Inflammatory macrophage treated with lipopolysaccharide for 1 hour (primary cell): ENCODE results near the gene JMJD4.

ENCODE experiments used
- DNase-seq, 2 donors: peaks; one replicate each; pipeline ENCODE4 v3.0.0-alpha.2; 2020 to 2022

JMJD4 gene

DNA sequence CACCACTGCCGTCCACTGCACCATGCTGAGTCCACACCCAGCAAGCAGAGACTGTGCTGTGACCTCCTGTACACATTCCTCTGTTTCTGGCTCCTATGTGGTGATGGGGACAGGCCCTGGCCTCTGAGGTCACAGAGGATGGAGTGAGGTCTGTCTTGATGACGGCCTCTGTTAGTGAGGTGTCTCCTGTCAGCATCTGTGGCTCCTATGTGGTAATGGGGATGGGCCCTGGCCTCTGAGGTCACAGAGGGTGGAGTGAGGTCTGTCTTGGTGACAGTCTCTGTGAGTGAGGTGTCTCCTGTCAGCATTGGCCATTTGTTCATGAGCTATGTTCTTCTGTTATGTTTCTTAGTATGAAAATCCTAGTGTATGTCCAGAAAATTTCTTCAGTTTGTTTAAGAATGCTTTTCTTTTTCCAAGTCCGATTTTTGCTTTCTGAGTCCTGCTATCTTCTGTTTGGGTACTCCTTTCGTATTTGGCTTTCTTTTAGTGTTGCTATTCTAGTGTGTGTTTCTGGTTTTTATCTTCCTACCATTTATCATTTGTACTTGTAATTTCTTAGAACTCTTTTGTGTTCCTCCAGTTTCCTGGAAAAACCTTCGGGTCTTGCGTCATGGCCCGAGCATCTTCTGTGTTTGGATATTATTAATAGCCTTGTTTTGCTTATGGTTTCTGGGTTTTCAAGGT, 13.5 kb upstream of the JMJD4 start:
- DNase-seq, result no peak

DNA sequence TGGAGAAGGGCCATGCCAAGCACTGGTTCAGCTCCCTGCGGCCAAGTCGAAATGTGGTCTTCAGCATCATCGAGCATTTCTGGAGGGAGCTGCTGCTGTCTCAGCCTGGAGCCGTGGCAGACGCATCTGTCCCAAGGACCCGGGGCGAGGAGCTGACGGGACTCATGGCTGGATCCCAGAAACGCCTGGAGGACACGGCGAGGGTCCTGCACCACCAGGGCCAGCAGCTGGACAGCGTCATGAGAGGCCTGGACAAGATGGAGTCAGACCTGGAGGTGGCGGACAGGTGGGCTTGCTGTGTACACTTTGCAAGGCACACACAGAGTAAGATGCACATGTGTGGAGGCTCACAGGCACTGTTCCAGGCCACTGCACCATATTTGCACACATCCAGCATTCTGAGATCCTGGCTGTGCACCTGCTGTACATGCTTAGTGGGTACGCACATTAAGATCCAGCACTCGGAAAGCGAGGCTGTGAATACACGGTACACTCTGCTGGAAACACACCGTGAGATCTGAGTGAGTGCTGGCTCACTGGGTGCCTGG, 12.9 kb upstream of the JMJD4 start:
- no peak for DNase-seq

GRCh38 chr1:227747382-227747781, 12.3 kb upstream of the JMJD4 start:
- DNase-seq, result no peak

GRCh38 chr1:227746676-227747075, 11.6 kb upstream of the JMJD4 start:
- no peak for DNase-seq

DNA sequence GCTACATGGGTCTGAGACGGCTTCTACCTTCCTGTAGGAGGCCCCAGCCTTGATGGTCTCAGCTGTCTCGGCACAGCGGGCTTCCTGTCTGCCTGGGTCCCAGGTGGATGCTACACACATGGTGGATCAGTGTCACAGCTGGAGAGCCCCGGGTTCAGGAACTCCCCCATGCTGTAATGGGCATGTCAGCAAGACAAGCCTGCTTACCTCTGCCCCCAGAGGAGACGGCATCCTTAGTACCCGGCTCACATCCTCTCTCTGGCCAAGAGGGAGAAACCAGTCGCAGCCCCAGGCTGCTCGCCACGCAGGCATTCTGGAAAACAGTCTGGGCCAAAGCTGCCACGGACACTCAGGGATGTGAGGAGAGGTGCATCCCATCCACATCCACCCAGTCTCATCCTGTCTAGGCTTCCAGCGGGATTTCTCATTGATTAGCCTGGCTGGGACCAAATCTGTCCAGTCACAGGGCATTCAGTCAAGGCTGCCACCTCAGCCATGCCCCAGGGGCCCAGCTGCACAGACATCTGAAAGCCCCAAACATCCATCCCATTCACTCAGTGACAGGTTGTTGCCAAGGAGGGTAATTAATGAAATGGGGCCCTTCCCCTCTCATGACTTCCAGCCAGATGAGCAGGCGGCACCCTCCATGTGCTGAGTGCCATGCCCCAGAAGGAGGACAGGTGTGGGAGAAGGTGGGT, 10.6 kb upstream of the JMJD4 start:
- DNase-seq, result no peak

- DNase-seq, result no peak
These were observed 9.6 kb upstream of the JMJD4 start for GRCh38 chr1:227744668-227745067.

GRCh38 chr1:227742738-227743715, 7.9 kb upstream of the JMJD4 start:
- DNase-seq, result no peak

DNA sequence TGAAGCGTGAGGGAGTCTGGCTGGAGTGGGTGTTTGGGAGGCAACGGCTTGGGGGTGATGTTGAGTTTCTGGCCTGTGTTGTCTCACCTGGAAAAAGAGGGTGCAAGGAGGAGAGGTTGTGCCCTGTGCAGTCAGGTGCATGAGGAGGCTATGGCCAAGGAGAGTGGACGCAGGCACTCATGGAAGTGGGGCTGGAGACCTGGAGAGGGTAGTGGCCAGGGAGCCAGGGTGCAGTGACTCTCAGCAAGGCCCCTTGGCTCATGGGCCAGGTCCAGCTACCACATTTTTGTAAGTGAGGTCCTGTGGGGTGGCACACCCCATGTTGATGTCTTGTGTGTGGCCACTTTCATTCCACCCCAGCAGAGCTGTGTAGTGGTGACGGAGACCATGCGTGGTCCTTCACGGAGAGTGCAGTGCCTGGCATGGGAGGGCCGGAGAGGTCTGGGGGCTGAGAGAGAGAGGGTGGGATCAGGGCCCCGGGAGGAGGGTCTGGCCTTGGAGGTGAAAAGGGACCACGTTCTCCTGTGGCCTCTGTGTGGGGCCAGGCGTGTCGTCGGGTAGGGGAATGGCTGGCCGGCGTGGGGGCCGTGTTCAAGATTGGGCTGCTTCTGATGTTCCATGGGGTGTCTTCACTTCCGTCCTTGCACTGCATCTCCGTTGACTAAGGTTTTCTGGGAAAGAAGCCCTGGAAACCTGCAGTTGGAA, 6.2 kb upstream of the JMJD4 start:
- DNase-seq, result no peak

- no peak for DNase-seq
These were observed 5.4 kb upstream of the JMJD4 start for GRCh38 chr1:227740401-227740960.

GRCh38 chr1:227739636-227740035, 4.5 kb upstream of the JMJD4 start:
- no peak for DNase-seq

DNA sequence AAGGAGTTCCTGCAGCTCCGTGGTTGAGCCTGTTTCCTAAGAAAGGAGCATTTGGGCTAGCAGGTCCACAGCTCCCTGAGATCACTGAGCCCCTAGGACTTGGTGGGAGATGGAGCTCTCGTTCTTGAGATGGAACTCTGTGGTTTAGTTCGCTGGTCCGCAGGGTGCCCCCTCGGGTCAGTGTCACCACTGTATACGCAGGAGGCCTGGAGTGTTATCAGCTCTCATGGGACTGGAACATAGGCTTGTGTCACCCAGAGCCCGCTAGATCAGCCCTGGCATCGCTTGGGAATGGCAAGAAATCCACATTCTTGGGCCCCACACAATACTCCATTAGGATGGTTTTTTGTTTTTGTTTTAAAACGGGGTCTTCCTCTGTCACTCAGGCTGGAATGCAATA, 3.7 kb upstream of the JMJD4 start:
- no peak for DNase-seq

- DNase-seq, result no peak
These were observed 1.8 kb upstream of the JMJD4 start for GRCh38 chr1:227736814-227737432.

DNA sequence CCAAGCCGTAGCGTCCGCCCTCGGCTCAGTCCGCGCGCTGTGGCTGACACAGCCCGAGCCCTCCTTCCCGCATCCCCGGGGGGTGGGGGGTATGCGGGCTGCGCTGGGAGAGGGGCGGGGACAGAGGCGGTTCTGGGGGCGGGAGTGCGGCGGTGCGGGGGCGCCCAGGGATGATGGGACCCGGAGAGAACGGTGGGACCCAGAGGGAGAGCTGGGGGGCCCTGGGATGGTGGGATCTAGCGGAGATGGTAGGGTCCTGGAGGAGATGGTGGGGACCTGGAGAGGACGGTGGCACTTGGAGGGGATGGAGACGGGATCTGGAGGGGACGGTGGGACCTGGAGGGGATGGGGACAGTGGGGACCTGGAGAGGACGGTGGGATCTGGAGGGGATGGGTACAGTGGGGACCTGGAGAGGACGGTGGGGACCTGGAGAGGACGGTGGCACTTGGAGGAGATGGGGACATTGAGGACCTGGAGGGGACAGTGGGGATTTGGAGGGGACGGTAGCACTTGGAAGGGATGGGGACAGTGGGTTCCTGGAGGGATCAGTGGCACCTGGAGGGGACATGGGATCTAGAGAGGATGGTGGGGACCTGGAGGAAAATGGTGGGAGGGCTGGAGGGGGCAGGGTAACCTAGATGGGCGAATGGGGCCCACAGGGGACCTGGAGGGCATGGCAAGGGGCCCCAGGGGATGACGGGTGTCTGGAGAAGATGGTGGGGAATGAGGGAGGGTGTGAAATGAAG, 610 bp upstream of the JMJD4 start:
- no peak for DNase-seq

- DNase-seq, result no peak
These were observed 601 bp downstream of the JMJD4 start for GRCh38 chr1:227734546-227734855.

- DNase-seq, result no peak
These were observed 1.2 kb downstream of the JMJD4 start for GRCh38 chr1:227733751-227734545.

DNA sequence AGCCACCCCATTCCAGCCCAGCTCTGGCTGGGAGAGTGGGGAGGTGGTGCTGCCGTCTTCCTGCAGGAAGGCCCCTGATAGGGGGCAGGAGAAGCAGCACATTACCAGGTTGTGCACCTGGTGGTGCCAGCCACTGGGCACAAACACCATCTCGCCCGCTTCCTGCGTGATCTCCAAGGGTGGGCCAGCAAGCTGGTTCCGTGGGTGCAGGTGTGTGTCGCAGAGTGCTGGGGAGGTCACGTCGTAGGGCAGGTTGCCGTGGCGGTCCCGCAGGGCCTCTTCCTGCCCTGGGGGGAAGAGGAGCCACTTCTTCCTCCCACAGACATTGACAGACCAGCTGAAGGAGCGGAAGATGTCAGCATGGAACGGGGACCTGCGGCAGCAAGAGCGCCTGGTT, 1.8 kb downstream of the JMJD4 start:
- DNase-seq, result no peak

DNA sequence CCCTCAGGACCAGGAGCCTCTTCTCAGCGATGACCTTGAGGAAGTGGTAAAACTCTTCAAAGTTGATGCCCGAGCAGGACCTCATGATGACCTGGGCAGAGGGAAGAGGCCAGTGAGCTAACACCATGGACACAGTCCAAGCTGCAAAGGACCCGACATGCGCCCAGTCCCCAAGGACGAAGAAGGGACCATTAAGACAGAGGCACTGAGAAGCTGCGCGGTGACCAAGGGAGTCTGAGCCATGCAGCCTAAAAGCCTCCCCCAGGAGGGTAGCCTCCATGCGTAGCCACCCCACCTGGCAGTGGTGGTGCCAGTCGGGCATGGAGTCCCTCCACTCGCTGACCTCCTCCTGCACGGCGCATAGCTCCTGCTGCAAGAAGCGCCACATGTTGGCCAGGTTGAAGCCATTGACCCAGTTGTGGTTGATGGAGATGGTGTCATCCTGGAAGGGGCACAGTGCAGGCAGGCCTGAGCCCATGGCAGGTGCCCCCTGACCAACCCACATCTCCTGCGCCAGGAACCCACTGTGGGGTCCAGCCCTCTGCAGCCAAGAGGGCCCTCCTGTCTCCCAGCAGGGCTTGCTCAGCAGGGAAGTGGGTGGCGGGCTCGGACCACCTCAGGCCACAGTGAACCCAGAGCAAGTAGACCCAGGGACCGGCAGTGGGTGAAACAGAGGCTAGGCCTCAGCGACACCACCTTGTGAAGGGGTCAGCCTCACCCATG, 2.4 kb downstream of the JMJD4 start:
- no peak for DNase-seq

DNA sequence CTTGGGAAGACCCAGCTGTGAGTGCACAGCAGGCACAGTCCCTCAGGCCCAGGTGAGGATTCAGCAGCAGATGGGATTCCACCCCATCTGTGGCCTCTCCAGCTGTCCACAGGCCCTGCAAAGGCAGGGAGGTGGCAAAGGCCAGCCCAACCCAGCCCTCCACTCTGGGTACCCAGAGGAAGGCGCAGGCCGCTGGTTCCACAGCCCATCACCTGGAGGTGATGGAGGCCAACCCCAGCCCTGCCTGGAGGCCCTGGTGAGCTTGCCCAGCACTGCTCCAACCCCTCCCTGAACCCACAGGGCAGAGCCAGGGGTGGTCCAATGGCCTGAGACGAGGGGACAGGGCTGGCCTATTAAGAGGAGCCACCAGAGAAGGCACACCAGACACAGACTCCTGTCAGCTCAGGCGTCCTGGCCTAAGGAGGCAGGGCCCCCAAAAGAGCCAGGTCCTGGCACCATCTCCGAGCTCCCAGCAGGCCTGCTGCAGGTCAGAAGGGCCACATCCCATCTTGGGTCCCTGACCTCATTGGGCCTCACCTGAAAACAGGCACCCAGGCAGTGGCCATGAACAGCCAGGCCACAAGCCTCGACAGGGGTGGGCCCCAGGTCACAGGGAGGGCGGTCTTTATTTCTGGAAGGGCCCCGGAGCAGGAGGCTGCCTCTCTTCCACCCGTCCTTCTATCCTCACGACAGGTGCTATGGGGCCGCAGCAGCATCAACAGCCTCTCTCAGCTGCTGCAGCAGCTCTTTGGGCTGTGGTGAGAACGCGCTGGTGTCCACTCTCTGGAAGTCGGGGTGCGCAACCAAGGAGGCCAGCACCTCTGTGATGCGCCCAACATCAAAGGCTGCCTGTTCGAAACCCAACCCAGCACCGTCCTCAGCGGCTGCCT, 3.2 kb downstream of the JMJD4 start:
- DNase-seq, result no peak

GRCh38 chr1:227731241-227731677, 3.8 kb downstream of the JMJD4 start:
- DNase-seq, result no peak
